OCI-LY1 (cell line): ENCODE results near the gene ARR3.

Source experiments
- H2AFZ ChIP-seq: fragments of 200-600 bp; sonication (generic), shearing (Covaris generic); 2 replicates; pipeline ENCODE4 v1.6.0; 2014; ENCODE audit warnings: antibody characterized with exemption, mild to moderate bottlenecking, low read length
- H3F3A ChIP-seq: fragments of 200-600 bp; sonication (generic), shearing (Covaris generic); 2 replicates; pipeline ENCODE4 v1.6.0; 2014; ENCODE audit warnings: mild to moderate bottlenecking, antibody characterized with exemption, low read length, moderate library complexity; ENCODE audit not compliant: insufficient read depth
- H3K27ac ChIP-seq: fragments of 200-600 bp; sonication (generic); 2 replicates; pipeline ENCODE4 v1.5.1; 2014; ENCODE audit warnings: low read length, mixed run types, mild to moderate bottlenecking, low read depth; ENCODE audit not compliant: poor library complexity, severe bottlenecking
- H3K27me3 ChIP-seq: fragments of 200-600 bp; sonication (generic); 2 replicates; pipeline ENCODE4 v1.6.0; 2014; ENCODE audit warnings: antibody characterized with exemption, mild to moderate bottlenecking, low read length, moderate library complexity; ENCODE audit not compliant: insufficient read depth
- H3K36me3 ChIP-seq: fragments of 200-600 bp; sonication (generic); 2 replicates; pipeline ENCODE4 v1.6.1; 2014; ENCODE audit warnings: mild to moderate bottlenecking, antibody characterized with exemption, low read length, moderate library complexity, mixed read lengths; ENCODE audit not compliant: insufficient read depth
- H3K4me1 ChIP-seq: fragments of 200-600 bp; sonication (generic); 2 replicates; pipeline ENCODE4 v1.5.1; 2014; ENCODE audit warnings: mild to moderate bottlenecking, low read length, moderate library complexity; ENCODE audit not compliant: insufficient read depth, severe bottlenecking
- H3K4me2 ChIP-seq: fragments of 200-600 bp; sonication (generic), shearing (Covaris generic); 2 replicates; pipeline ENCODE4 v1.6.1; 2014; ENCODE audit warnings: low read length
- H3K4me3 ChIP-seq: fragments of 200-600 bp; sonication (generic); 2 replicates; pipeline ENCODE4 v1.5.1; 2014; ENCODE audit warnings: low read length, low read depth, mild to moderate bottlenecking, mixed read lengths; ENCODE audit not compliant: poor library complexity, severe bottlenecking
- H3K79me2 ChIP-seq: fragments of 200-600 bp; shearing (Covaris generic); 2 replicates; pipeline ENCODE4 v1.6.1; 2016; ENCODE audit warnings: mixed run types, low read length, mixed read lengths; ENCODE audit not compliant: insufficient read depth
- H3K9ac ChIP-seq: fragments of 200-600 bp; sonication (generic), shearing (Covaris generic); 2 replicates; pipeline ENCODE4 v1.6.1; 2014; ENCODE audit warnings: mild to moderate bottlenecking, low read length, mixed read lengths
- H3K9me2 ChIP-seq: fragments of 200-600 bp; sonication (generic), shearing (Covaris generic); 2 replicates; pipeline ENCODE4 v1.6.1; 2014; ENCODE audit warnings: low read depth, mild to moderate bottlenecking, low read length, mixed read lengths
- H3K9me3 ChIP-seq: fragments of 200-600 bp; shearing (Covaris generic); 2 replicates; pipeline ENCODE4 v1.6.1; 2014; ENCODE audit warnings: low read length, mixed read lengths
- H4K20me1 ChIP-seq: fragments of 200-600 bp; sonication (generic), shearing (Covaris generic); 2 replicates; pipeline ENCODE4 v1.6.0; 2016; ENCODE audit warnings: mild to moderate bottlenecking, low read length; ENCODE audit not compliant: insufficient read depth
- CTCF ChIP-seq: fragments of 200-600 bp; sonication (generic), shearing (Covaris generic); IDR thresholded peaks from 2 replicates; pipeline ENCODE4 v1.5.1; 2017; ENCODE audit warnings: mild to moderate bottlenecking, antibody characterized with exemption, low read length, moderate library complexity, mixed read lengths
- EZH2 ChIP-seq: fragments of 200-600 bp; sonication (generic), shearing (Covaris generic); IDR thresholded peaks from 2 replicates; pipeline ENCODE4 v1.8.0; 2017; ENCODE audit warnings: borderline replicate concordance, mixed run types, mild to moderate bottlenecking, antibody characterized with exemption, low read length, moderate library complexity, mixed read lengths

Gene ARR3

DNA sequence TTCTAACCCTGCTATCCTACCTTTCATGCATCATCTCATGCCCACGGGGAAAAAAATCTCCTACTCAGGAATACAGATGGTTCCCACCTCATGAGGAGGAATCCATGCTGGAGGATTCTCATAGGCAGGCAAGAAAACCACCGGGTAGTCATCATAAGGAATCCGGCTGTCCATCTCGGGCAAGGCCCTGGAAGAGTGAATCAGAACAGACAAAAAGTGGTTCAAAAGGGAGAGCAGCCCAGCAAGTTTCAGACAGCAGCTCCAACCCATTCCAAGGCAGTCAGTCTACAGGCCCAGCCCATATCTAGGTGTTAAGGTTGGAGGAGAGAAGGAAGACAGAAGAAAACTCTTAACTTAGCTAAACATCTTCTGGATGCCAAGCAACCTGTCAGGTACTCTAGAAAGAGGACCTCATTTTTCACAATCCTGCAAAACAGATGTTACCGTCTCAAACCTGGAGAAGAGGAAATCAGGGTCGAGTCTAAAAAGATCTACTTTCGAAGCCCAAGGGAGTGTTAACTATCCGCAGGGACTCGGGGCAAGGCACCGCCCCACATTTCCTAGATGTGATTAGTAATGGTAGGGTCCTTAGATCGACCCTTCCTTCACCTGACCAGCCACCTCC is 21.1 kb downstream of the ARR3 start:
- Histone ChIP-seq H3K36me3 (peaks cover 27% of the 10 kb centered on the region), H3K9ac (peak overlapping the region; percentile 87), H3K4me3 (peak overlapping the region; percentile 94), H3K9me3 (no peaks in the 10 kb centered on the region), H2AFZ (no peak overlapping the region), H3K9me2 (no peaks in the 10 kb centered on the region), H3K79me2 (peaks cover 19% of the 10 kb centered on the region), H3K4me2 (peak overlapping the region; percentile 85), H3F3A (no peaks in the 10 kb centered on the region), H4K20me1 (no peaks in the 10 kb centered on the region), H3K27me3 (no peaks in the 10 kb centered on the region), H3K27ac (no peak overlapping the region), H3K4me1 (peaks cover 28% of the 10 kb centered on the region)
- no peak for TF ChIP-seq EZH2
- TF ChIP-seq CTCF: no peak

- peaks cover 28% of the 10 kb centered on the region for H3K4me1 ChIP-seq
- no peaks in the 10 kb centered on the region for H3K9me3 ChIP-seq
- H3K9ac ChIP-seq: peak within 1 kb of the TSS; percentile 87
- peaks cover 34% of the 10 kb centered on the region for H3K36me3 ChIP-seq
- H3K27ac ChIP-seq: peak within 1 kb of the TSS; percentile 76
- H2AFZ ChIP-seq: no peak within 1 kb of the TSS; the same call in 1 of the 2 replicates
- H3K4me2 ChIP-seq: peak within 1 kb of the TSS; percentile 85
- peak within 1 kb of the TSS; percentile 94 for H3K4me3 ChIP-seq
- TF ChIP-seq EZH2 (no peak), CTCF (no peak)
- H3F3A ChIP-seq: no peaks in the 10 kb centered on the region
- H3K9me2 ChIP-seq: no peaks in the 10 kb centered on the region
- peaks cover 19% of the 10 kb centered on the region for H3K79me2 ChIP-seq
- no peaks in the 10 kb centered on the region for H4K20me1 ChIP-seq
- no peaks in the 10 kb centered on the region for H3K27me3 ChIP-seq
Observed at GRCh38 chrX:70289793-70290770, 21.9 kb downstream of the ARR3 start, which contains the start of the genes KIF4A and PDZD11. TSS of gene KIF4A (plus strand) at chrX:70290104. CDS start at chrX:70290459, 355 bp downstream. TSS of gene PDZD11 (minus strand) at chrX:70289927. CDS start at chrX:70289341, 586 bp downstream.

- Histone ChIP-seq H3K4me2 (peak overlapping the region; percentile 85; the same call in 1 of the 2 replicates), H3F3A (no peaks in the 10 kb centered on the region), H3K27me3 (no peaks in the 10 kb centered on the region), H4K20me1 (no peaks in the 10 kb centered on the region), H3K27ac (no peak overlapping the region), H3K9me2 (no peaks in the 10 kb centered on the region), H3K4me3 (no peak overlapping the region), H3K4me1 (peaks cover 28% of the 10 kb centered on the region), H2AFZ (no peak overlapping the region), H3K36me3 (peaks cover 35% of the 10 kb centered on the region), H3K9ac (no peak overlapping the region), H3K79me2 (peaks cover 19% of the 10 kb centered on the region), H3K9me3 (no peaks in the 10 kb centered on the region)
- TF ChIP-seq EZH2: no peak
- TF ChIP-seq CTCF: no peak
Observed at GRCh38 chrX:70292788-70293187, 24.7 kb downstream of the ARR3 start.
